Stimulated activated CD8-positive, alpha-beta memory T cell treated with anti-CD3 and anti-CD28 coated beads, Interleukin-12 subunit alpha, Interleukin-12 subunit beta, amount 100 ng/mL, for 24 hours (primary cell): ENCODE data around the gene NAV2.

ENCODE experiments used
- DNase-seq: peaks from one replicate; pipeline ENCODE4 v3.0.0-alpha.2; 2020; ENCODE audit errors: extremely low read depth

The NAV2 gene, protein sequence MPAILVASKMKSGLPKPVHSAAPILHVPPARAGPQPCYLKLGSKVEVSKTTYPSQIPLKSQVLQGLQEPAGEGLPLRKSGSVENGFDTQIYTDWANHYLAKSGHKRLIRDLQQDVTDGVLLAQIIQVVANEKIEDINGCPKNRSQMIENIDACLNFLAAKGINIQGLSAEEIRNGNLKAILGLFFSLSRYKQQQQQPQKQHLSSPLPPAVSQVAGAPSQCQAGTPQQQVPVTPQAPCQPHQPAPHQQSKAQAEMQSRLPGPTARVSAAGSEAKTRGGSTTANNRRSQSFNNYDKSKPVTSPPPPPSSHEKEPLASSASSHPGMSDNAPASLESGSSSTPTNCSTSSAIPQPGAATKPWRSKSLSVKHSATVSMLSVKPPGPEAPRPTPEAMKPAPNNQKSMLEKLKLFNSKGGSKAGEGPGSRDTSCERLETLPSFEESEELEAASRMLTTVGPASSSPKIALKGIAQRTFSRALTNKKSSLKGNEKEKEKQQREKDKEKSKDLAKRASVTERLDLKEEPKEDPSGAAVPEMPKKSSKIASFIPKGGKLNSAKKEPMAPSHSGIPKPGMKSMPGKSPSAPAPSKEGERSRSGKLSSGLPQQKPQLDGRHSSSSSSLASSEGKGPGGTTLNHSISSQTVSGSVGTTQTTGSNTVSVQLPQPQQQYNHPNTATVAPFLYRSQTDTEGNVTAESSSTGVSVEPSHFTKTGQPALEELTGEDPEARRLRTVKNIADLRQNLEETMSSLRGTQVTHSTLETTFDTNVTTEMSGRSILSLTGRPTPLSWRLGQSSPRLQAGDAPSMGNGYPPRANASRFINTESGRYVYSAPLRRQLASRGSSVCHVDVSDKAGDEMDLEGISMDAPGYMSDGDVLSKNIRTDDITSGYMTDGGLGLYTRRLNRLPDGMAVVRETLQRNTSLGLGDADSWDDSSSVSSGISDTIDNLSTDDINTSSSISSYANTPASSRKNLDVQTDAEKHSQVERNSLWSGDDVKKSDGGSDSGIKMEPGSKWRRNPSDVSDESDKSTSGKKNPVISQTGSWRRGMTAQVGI (N-terminal part only)

DNA sequence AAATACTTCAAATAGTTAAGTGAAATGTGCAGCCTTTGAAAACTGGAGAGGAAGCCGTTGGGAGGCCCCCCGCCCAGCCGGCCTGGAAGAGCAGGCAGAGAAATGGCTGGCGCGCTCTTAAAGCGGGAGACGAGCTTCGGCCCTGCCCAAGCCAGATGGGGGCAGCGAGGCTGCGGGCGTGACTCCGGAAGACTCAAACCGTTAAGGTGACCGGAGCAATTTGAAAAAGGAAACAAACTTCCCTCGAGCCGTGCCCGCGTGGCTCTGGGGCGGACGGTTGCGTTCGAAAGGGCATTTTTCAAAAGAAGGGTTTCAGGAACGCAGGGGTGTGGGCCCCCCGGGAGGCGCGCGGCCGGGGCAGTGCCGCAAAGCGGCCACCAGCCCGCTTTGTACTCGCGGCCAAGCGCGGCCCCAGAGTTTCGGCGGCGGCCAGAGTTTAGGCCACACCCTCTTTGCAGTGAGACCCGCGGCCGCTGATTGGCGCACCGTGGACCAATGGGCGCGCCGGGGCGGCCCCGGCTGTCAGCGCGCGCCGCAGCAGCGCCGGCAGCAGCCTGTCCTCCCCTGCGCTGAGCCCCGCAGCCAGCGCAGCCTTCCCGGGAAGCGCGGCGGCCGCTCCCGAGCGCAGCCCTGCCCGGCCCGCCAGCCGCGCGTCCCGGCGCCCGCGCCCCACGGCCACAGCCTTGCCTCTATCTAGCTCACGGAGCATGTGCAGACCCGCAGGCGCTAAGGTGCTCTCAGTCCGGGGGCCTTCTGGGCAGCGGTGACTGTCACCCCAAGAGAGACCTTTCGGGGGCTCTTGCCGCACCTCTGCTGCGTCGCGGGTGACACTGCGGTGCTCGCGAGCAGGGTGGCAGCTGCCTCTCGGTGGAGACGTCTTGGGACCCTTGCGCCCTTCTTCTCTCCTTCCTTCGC lies at the start of gene NAV2:
Gene NAV2 (plus strand): TSS at position 557 of the 915 bp plus-strand sequence. CDS start 859 bp downstream, outside the sequence.
- peak; percentile 35 for DNase-seq

DNA sequence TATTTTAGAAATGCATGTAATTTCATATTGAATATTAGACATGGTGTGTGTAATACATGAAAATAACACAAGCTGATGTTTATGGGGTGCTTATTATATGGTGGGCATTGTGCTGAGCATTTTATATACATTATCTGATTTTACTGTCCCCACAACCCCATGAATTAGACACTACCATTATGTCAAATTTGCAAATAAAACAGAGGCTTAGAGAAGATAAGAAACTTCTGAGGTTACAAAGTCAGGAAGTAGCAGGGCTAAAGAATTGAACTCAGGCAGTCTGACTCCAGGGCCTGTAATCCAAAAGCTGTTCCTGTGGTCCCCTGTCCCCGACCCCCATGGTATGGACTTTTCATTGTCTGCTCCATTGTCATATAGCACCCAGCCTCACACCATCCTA lies 49.4 kb upstream of the NAV2 start:
- no peak for DNase-seq

DNA sequence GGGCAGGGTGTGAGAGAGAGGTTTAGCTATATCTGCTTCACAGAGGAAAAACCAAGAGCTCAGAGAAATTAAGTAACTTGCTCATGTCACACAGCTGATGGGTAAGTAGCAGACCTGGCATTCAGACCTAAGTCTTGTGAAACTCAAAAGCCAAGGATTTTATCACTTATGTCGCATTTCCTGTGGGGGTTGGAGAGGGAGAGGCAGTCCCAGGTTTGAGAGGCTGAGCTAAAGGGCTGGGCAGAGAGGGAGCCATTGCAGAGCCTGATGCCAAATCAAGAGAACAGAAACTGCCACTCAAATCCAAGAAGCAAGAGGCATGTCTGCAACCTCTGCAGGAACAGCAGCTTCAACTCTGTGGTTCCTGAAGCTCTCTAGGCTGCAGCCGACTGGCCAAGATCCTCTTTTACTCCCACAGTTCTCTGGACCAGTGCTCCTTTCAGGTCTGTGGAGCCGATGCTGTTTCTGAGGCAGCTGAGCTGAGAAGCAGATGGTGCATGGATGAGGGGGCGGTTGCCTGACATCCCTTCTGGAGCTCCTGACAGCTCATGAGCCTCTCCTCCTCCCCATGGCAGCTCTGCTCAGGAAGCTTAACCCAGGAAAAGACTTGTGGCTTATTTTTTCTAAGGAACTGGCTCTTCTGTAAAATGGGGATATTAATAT lies 47.6 kb upstream of the NAV2 start:
- no peak for DNase-seq

DNA sequence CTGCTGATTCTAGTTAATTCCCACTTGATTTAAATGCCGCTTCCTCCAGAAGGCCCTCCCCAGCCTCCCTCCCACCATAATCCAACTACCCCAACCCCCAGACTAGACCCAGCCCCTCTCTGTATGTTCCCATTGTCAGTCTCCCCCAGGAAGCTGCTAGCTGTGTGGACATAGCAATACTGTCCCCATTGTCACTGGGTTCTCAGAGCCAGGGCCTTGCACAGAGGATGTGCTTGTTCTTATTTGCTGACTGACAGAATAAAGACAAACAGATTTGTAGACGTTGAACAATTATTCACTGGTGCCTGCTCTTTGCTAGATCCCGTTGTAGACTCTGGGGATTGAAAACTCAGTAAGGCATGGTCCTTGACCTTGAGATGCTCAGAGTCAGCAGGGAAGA lies 45.7 kb upstream of the NAV2 start:
- no peak for DNase-seq

GRCh38 chr11:19669511-19669910 lies 43.1 kb upstream of the NAV2 start:
- no peak for DNase-seq

GRCh38 chr11:19670030-19670791 lies 42.4 kb upstream of the NAV2 start:
- DNase-seq, result no peak

GRCh38 chr11:19672586-19673206 lies 39.9 kb upstream of the NAV2 start:
- DNase-seq, result no peak

DNA sequence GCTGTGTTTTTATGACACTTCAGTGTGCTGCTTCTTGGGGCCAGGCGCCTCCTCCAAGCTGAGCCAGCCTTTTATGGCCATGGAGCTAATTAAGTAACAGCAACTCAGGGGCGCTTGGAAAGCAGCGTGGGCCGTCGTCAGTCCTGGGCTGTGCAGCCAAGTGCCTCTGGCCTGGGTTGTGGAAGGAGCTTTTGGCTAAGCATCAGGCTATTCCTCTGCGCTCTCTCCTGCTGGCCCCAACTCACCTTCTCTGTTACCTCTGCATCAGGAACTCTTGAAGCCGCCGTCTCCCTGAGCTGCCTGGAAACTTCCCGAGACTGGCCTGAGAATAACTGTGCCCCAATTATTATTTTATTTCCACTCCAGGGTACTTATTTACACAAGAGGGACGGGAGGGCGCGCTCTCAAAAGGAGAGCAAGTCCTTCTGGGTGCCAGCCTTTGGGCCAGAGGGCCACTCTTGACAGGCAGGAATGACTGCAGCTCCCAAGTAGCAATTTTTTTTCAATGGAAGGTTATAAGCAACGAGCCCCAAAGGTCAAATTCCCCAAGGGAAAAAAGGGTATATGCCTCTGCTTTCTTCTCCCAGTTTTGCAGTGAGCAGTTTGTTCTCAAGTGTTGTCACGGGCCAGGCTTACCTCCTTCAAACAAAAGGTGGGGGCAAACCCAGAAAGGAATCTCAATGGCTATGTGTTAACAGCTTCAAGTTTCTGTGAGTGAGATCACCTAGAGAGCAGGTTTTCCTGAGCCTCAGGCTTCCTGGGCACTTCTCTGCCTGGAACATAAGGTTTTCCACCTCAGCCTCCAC lies 38.5 kb upstream of the NAV2 start:
- no peak for DNase-seq

DNA sequence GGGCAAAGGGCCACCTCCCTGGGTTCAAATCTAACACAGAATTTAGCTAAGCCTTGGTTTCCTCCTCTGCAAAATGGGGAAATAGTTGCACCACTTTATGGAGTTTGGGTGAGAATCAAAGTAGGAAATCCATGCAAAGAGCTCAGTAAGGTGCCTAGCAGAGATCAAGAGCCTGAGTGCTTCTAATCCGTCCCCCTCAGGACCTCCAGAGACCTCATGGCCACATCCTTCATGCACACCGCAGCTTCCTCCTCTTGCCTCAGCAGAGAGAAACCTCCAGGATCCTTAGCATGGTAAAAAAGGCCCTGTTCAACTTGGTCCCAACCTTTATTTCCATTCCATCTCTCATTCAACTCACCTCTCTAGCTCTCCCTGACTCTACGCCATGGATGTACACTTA lies 37.8 kb upstream of the NAV2 start:
- DNase-seq, result no peak

- no peak for DNase-seq
Measured at GRCh38 chr11:19675397-19675796, 37.2 kb upstream of the NAV2 start.

DNA sequence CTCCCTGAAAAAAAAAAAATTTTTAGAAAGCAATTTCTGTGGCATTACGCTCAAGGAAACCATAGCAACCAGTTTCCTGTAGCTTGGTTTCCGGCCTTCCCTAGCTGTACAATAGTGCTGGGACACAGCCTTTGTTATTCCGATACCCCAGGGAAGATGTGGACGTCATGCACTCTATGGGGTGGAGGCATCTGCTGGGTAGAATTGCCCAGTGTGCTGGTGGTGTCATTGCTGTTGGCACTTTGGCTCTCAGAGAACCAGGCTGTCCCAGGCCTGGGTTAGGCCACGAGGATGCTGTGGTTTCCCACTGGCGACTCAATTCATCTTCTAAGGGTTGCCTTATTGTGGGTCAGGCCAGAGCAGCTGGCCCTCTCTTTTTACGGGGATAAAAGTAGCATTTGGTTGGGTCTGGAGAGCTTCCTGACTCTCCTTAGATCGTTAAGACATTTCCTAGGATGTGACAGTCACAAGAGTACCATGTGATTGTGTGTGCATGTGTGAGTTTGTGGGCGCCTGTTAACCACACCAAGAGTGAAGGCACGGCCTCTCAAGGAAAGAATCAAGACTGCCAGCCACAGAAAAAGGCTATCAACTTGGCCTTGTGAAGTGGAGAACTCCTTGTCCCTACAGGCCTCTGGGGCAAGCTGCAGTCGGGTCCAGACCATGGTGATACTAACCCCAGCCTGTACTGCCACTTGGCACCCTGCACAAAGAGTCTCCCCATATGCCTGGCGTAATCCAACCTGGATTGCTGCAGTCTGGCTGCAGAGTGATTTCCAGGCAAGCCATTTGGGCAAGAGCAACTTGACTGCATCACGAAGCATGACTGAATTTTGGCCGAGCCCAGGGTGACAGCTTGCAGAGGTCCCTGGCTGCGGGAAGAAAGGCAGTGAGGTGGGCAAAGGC lies 35.9 kb upstream of the NAV2 start:
- DNase-seq, result no peak

- DNase-seq, result no peak
Measured at GRCh38 chr11:19677381-19678080, 35.1 kb upstream of the NAV2 start.

GRCh38 chr11:19679952-19680828 lies 32.4 kb upstream of the NAV2 start:
- no peak for DNase-seq

GRCh38 chr11:19680829-19681368 lies 31.7 kb upstream of the NAV2 start:
- no peak for DNase-seq

DNA sequence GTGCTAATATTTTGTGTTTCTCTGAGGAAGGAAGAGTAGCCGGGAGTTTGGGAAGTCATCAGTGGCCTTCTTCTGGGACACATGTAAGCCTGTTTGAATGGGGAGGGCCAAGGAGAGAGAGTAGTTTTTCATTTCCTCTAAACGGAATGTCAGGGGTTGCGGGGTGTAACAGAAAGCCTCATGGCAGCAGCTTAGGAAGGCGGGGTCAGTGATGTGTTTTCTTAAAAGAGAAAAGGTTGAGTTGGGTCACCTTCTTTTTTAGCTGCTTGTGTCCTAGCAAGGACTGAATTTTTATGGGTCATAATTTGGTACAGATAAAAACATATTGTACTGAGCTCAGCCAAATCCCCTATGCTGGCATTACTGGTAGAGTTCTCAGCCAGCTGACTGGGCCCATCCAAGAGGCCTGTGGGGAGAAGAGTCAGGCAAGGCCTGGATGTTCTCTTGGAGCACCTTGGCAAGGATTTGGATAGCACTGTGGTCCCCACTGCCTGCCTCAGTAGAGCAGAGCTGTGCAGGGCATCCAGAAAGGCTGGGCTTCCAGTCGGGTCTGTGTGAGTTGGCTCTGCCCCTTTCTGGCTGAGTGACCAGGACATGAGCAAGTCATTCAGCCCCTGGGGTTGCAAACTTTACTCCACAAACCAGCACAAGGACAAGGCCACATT lies 29.4 kb upstream of the NAV2 start:
- no peak for DNase-seq
